ENCODE results near the gene TUBGCP3.

The TUBGCP3 gene

DNA sequence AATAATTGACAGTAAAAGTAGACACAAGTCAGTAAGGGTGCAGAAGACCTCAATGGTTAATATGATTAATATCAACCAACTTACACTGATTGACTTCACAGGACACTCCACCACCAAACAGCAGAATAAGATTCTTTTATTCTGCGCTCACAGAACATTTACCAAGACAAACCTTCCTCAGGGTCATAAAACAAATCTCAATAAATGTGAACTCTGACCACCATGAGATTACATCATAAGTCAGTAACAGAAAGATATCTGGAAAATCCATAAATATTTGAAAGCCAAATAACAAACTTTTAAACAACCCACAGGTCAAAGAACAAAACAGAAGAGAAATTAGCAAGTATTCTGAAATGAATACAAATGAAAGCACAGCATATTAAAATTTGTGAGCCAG is 112.1 kb downstream of the TUBGCP3 start:
- no peak for DNase-seq

DNA sequence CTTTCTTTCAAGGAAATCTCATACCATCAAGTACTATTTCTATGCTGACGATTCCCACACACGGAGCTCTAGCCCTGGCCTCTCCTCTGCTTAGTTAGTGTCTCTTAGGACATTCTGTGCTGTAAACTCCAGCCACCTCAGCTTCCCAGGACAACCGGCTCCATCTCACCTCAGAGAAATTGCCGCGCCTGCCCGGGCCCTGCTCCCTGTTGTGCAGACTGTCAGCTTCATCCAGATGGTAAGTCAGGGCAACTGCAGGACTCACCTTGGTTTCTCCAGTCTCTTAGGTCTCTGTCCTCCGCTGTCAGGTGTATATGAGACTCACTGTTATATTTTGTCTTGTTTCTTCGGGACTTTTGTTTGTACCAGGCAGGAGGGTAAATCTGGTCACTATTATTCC is 113.1 kb downstream of the TUBGCP3 start:
- DNase-seq, result no peak

DNA sequence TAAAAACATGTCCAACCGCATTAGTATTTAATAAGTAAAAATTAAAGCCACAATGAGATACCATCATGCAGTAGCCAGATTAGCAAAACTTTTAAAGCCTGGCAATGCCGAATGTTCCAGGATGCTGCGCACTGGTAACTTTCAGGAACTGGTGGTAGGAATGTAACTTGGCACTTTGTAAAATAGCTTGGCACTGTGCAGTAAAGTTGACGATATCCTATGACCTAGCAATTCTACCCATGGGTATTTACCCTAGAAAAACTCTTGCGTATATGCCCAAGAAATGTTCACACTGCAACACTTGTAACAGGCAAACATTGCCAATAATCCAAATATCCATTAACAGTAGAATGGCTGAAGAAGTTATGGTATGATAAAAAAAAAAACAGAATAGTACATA is 114.1 kb downstream of the TUBGCP3 start:
- no peak for DNase-seq

DNA sequence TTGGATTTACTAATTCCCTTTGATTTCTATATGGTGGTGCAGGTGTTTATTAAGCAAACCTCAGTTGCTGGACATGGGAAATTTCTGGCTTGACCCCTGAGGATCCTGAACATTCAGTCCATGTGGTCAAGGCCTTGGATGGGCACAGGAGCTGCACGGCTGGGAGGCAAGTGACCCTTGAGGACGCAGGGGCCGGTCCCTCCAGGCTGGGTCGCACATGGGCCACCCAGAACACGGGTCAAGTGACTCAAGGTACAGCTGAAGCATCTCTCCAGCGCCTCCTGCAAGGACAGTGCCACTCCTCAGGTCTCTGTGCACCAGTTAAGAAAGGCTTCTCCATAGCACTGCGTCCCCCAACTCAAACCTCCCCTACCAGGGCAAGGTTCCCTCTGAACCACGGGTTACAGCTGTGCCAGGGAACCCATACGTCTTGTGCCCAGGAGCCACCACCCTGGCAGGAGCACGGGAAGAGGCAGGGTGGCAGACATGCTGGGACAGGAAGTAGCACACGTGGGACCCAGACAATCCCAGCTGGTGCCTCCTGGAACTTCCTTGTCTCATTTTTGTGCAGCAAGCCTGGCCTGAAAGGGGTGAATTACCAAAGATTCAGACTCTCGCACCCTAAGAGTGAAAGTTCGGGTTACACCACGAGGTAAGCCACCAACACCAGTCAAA is 118.7 kb downstream of the TUBGCP3 start:
- DNase-seq, result no peak

DNA sequence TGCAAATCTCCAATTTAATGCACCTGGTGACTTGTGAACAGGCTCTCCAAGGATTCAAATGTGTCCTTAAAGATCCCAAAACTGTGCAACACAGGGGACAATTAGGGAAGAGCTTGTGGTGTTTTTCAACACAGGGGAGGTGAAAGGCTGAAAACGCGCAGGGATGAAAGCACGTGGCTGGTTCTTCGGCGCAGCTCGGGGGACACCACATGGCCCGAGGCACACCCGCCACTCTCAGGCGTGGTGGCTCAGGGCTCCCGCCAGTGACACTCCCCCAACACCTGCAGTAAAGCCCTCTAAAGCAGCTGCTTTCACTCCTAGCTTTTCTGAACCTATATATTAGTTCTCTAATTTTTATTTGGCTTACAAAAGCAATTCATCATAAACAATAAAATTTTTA is 119.9 kb downstream of the TUBGCP3 start:
- DNase-seq, result no peak

DNA sequence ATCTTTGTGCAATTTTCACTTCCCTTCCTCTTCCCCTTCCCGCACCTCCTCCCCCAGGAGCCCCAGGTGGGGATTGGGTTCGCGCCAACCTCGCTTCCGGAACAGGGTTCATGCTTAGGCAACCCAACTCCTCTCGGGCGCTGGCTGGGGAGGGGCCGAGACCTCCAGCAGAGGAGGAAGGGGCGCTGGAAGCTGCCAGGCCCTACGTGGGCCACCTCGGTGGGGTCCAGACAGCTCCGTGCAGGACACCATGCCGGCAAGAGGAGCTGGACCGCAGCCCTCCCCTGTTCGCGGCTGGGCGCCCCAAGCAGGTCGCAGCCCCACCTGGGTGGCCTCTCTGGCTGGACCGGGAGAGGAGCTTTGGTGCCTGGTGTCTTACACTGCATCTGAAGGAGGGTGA is 120.7 kb downstream of the TUBGCP3 start:
- DNase-seq, result no peak

DNA sequence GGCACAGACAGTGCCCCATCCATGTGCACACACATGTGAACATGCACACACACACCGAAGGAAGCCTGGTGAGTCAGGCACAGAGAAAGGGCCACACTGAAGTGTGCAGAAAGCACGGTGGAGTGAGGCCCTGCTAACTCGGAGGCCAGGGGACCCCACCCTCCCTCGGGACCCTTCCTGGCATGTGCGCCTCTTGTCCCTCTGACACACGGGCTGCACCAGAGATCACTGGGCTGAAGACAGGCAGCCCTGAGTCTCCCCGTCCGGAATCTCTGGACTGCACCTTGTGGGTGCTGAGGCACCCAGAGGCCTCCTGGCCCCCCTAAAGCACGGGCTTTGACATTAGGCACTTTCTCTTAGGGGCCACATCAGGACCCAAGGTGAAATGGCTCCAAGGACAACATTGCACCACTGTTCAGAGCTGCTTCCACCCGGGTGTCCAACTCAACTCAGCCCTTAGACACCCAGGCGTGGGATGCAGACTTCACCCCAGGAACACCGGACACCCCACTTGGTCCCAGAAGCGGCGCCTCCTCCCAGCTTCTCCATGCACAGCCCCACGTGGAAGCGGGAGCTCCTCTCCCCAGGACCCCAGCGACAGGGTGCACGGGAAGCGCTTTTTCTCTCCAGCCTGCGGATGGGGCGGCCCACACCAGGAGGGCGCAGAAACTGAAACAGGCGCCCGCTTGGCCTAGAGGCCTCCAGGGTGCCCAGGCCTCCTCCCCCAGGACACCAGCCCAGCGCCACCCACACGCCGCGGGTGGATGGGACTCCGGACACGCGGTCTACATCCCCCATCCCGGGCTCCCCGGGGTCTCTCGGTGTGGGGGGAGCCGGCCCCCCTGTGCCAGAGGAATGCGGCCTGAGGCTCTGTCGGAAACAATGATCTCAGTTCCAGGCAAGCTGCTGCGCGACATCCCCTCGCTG is 121.6 kb downstream of the TUBGCP3 start:
- DNase-seq, result no peak

DNA sequence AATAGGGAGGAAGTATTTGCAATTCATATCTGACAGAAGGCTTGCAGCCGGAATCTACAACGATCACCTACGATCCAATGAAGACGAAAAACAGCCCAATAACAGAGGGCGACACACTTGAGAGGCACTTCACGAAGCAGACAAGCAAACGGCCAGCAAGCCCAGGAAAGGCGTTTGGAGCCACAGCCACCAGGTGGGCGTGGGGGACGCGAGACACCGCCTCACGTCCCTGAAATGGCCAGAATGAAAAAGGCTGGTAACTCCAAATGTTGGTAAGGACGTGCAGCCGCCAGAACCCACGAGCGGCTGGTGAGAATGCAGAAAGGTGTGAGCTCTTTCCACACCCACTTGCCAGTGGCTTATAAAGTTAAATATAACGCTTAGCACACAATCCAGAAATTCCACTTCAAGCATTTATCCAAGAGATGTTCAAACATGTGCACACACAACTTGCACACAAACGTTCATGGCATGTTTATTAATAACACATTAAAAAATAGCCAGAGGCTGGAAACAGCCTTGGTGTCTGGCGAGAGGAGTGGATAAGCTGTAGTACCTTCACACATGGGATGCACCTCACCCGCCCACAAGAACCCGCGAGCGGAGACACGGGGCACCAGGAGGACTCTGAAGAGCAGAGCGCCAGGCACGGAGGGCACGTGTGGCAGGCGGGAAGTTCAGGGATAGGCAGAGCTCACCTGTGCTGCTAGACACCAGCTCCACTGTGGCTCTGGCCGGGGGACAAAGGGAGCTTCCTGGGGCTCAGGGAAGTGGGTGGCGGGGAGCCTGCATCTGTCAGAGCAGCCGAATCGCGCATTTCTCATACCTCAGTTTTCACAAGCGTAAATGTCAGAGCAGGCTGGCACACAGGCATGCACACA is 122.5 kb downstream of the TUBGCP3 start:
- DNase-seq, result no peak

DNA sequence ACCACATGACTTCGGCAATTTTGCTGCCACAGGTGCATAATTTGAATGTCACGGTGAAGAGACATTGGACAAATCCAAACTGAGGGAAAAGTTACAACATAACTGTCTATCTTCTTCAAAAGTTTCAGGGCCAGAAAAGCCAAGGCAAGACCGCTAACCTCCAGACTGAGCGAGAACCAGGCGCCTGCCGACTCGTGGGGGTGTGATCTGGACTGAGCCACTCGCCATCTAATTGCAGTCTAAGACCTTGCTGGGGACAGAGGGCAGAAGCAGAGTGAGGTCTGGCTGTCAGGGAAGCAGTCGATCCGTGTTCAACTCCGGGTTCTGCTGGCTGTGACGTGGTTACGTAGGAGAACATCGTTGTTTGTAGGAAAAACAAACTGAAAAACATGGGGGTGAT is 123.2 kb downstream of the TUBGCP3 start:
- no peak for DNase-seq

DNA sequence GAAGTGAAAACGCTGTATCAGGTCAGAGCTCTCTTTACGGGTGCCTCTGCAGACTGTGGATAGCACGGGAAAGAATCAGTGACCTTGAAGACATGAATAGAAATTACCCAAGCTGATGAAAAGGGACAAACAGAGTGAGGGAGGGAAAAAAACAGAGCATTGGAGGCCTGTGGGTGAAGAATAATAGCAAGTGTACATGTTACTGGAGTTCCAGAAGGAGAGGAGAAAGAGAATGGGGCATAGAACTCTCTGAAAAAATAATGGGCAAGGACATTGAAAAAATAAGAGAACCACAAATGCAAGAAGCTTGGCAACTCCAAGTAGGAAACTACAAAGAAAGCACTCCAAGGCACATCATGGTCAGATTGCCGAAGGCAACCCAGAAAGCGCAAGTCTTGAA is 125.5 kb downstream of the TUBGCP3 start:
- DNase-seq, result no peak

DNA sequence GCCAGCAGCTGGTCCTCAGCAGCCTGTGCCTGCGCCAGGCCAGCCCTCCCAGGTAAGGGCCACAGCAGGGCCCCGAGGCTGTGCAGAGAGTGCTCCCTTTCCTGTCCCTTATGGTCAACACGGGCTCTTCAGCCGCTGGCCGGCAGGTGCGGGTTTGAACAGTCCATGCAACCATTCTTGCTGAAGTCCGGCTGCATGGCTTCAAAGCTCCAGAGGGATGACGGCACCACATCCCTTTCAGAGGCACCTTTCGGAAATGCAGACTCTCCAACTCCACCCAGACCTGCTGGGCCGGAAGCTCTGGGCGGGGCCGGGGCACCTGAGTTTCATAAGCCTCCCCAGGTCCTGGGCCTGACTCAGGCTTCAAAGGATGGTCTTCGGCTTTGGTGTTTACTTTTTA is 130.5 kb downstream of the TUBGCP3 start:
- DNase-seq, result no peak

DNA sequence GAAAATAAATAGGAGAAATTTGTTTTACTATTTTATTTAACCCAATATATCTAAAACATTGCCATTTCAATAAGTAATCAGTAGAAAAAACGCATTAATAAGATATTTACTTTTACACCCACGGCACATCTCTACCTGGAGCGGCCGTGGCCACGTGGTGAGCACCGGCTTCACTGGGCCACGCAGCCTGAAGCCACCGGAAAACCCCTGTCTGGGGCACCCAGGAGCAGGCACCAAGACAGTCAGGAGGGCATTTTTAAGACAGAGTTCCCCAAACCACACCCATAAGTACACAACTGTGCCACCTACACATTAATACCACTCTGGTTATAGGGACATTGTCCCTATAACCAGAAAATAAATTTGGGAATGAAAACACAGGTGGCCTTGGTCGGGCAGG is 130.9 kb downstream of the TUBGCP3 start:
- DNase-seq, result no peak

DNA sequence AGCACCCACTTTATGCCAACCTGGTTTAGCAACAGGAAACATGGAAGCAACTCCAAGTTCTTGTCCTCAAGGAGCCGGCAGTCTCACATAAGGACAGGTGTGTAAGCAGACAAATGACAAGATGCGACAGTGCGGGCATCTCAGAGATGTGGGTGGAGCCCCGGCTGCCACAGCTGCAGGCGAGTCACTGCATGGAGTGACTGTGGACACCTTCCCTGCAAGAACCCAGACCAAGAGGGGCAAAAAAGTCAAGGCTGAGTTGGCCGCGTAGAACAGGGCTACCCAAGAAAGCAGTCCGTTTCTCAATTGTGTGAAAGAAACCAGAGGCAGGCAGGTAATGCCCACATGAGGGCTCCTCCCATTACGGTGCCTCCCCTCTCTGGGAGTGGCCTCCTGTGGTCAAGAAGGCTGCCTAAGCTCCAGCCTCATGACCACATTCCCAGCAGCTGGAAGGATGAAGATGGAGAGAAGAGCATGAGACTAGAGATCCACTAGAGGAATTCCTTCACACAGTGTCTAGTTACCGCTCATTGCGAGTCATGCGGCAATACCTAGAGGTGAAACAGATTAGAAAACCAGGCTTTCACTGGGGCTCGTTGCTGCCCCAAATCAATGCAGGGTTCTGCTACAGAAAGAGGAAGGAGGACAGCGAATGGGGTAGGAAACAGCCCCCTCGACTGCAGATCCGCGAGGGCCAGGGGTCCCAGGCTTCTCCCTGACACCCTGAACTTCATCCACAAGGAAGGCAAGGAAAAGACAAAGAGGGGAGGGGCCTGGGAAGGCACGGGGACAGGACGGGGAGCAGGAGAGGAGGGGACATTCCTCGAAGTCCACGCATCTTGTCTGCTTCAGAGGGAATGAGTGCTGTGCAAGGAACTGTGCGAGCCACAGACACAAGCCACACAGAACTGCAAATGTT is 131.6 kb downstream of the TUBGCP3 start:
- no peak for DNase-seq

DNA sequence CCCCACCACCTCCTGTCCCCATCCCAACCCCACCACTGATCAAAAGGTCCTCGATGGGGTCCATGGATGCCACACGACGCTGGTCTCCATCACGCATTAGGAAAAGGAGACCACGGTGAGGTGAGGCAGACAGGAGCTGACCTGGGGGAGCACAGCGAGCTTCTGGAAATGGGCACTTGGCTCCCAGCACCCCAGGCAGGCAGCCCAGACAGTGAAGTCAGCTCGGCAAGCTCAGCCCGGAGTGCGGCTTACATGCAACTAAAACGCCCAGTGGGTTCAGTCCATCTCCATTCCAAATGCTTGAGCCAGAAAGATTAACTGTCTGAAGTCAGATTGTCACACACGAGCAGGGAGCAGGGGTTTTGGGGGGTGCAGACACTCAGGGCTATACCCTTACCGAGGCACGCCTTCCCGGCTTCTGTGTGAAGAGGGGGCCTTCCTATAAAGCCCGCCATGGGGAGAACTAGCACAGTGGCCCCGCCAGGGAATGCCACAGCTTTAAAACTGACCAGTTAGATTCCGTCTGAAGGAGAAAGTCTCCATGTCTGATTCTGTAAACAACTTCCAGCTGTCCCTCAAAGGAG is 132.4 kb downstream of the TUBGCP3 start:
- no peak for DNase-seq

DNA sequence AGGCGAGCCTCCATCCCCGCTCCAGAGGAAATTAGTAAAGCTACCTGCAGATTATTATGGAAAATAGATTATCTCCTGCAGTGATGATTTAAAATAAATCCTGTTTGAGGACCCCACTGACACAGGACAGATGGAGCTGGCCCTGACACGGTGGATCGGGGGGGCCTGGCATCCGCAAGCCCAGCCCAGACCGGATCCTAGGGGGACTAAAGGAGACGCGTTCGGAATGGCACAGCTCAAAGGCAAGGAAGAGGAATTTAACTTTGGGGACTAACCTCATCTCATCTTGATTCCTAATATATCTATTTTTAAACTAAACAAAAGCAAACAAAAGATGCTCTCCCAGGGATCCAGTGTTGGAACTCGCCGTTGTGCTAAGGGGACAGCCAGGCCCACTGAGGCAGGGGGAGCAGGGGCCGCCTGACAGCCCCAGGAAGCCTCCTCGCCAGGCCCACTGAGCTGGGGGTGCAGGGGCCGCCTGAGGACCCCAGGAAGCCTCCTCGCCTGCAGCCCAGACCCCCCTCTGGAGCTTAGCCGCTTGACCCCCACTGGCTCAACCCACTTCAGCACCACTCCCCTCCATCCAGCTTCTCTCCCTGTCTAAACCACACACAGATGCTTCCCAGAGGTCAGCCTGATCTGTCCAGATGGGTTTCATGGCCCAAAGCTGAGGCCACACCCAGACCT is 133.2 kb downstream of the TUBGCP3 start:
- DNase-seq, result no peak

DNA sequence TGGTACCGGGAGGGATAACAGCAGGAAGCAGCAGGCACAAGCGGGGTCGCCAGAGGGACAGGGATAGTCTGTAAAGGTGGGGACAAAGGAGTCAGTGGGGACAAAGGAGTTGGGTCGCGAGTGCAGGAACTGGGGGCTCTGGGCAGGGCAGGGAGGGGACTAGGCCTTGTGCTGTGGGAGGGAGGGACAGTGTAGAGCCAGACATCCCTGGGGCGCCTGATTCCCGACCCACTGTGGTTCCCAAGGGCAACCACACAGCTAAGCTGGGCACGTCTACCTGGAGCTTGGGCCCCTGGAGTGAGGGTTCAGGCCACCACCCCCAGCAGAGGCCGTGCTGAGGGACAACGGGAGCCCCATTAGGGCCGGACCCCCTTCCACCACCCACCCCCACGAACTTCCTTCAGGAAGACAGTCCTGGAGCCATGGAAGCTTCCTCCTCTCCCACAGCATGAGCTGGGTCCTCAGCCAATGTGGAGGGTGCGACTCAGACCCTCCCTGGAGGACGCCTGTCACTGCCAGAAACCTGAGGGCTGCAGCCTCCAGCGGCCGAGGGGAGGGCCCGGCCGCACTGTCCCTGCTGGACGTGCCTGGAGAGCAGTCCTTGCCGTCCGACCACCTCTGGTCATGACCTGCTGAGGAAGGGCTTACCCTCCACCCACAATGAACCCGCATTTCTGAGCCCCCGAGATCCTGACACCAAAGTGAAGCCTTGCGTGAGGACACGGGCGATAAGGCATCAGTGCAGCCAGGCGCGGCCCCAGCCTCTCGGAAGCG is 133.9 kb downstream of the TUBGCP3 start:
- DNase-seq, result no peak

DNA sequence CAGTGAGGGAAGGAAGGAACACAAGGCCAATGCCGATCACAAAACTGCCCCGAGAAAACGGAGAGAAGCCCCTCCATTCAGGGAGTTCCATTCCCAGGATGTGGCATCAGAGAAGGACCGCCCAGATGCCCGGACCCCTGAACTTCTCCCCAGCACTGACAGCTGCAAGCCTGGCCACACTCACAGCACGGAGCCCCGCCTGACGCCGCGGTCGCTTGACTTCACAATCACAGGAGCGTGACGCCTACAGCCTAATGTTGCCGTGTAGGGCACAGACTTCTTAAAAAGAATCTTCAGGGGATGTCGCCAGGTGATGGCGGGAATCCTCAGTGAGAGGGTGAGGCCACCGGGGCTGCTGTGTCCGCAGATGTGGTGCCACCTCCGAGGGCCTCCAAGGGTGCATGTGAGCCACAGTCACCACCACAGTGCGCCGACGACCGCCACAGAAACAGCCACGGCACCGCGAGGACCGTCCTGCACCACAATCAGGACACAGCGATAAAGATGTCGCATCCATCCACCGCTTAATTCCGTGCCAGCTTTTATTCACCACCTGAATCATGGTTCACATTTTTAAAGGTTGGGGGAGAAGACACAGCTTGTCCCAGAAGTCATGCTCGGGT is 134.6 kb downstream of the TUBGCP3 start:
- no peak for DNase-seq

DNA sequence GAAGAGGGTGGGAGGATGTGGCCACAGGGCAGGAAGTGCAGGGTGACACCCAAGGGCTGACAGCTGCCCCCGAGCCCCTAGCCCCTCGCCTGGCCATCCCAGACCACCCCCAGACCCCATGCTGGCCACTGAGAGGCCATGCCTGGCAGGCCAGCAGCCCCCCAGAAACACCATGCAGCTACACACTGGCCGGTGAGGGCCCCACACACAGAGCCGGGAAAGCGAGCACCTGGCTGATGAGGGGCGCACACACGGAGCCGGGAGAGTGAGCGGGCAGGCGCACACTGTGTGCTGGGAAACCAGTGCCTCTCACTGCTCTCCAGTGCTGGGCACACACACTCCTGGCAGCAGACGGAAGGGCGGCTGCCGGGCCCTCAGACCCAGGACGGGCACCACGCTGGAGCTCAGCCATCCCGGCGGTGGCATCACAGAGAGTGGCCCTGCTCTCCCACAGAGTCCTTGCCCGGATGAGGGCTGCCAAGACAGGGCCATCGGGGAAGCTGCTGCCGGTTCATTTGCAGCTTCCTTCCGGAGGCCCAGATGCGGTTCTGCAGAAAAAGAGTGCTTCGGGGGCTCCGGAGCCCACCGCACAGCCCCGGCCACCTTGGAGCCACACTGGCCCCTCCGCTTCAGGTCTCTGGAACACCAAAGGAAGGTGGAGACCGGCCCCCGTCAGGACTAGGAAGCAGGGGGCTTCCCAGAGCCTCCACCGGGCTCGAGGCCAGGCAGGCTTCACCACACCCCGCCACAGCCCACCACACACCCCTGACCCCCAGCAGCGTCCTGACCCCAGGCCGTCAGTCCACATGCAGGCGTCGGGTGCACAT is 135.4 kb downstream of the TUBGCP3 start:
- DNase-seq, result no peak

Data from NCI-H1092 (cell line).